Measurements from ENCODE around the gene MACROD2.

MACROD2 gene

GRCh38 chr20:15063081-15063480 lies 1067.8 kb downstream of the MACROD2 start:
- no peak overlapping the region for H3K4me3 ChIP-seq (ENCODE audit: low read depth, low read length)
- DNase-seq (ENCODE audit: low read depth) = no peak
- no peak for TF ChIP-seq CTCF (IDR thresholded peaks at IDR 0.05; ENCODE audit: insufficient read depth, low read depth, low read length, missing control alignments)

GRCh38 chr20:15064741-15065140 lies 1069.4 kb downstream of the MACROD2 start:
- no peak for DNase-seq (ENCODE audit: low read depth)
- no peak for TF ChIP-seq CTCF (IDR thresholded peaks at IDR 0.05; ENCODE audit: insufficient read depth, low read depth, low read length, missing control alignments)

DNA sequence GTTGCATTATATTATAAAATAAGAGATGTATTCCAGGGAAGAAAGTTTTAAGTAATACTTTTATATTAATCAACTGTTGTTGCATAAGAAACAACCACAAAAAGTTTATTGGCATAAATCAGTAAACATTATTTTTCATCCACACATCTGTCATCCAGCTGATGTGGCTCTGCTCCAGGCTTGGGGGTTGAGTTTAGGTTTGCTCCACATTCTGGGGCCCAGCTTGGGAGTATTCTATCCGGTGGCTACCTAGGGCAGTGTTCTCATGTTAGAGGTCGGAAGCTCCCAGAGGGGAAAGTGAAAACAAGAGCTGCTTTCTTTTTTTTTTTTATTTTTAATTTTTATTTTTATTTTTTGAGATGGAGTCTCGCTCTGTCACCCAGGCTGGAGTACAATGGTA lies 1070.5 kb downstream of the MACROD2 start:
- H3K4me3 ChIP-seq (ENCODE audit: low read depth, low read length) = no peak overlapping the region
- no peak for TF ChIP-seq CTCF (IDR thresholded peaks at IDR 0.05; ENCODE audit: insufficient read depth, low read depth, low read length, missing control alignments)
- no peak for DNase-seq (ENCODE audit: low read depth)

More at GRCh38 chr20:15064741-15065140, 1069.4 kb downstream of the MACROD2 start:
- no peak overlapping the region for H3K4me3 ChIP-seq (ENCODE audit: low read depth, low read length)

DNA sequence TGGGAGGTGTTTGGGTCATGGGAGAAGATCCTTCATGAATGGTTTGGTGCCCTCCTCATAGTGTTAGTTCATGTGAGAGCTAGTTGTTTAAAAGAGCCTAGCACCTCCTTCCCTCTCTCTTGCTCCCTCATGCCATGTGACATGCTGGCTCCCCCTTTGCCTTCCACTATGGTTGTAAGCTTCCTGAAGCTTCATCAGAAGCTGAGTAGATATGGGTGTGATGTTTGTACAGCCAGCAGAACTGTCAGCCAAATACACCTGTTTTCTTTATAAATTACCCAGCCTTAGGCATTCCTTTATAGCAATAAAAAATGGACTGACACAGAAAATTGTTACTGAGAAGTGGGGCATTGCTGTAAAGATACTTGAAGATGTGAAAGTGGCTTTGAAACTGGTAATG lies 1073.2 kb downstream of the MACROD2 start:
- no peak overlapping the region for H3K4me3 ChIP-seq (ENCODE audit: low read depth, low read length)
- TF ChIP-seq CTCF (IDR thresholded peaks at IDR 0.05; ENCODE audit: insufficient read depth, low read depth, low read length, missing control alignments) = no peak
- no peak for DNase-seq (ENCODE audit: low read depth)

GRCh38 chr20:15069355-15069754 lies 1074.0 kb downstream of the MACROD2 start:
- no peak for TF ChIP-seq CTCF (IDR thresholded peaks at IDR 0.05; ENCODE audit: insufficient read depth, low read depth, low read length, missing control alignments)
- no peak overlapping the region for H3K4me3 ChIP-seq (ENCODE audit: low read depth, low read length)
- no peak for DNase-seq (ENCODE audit: low read depth)

DNA sequence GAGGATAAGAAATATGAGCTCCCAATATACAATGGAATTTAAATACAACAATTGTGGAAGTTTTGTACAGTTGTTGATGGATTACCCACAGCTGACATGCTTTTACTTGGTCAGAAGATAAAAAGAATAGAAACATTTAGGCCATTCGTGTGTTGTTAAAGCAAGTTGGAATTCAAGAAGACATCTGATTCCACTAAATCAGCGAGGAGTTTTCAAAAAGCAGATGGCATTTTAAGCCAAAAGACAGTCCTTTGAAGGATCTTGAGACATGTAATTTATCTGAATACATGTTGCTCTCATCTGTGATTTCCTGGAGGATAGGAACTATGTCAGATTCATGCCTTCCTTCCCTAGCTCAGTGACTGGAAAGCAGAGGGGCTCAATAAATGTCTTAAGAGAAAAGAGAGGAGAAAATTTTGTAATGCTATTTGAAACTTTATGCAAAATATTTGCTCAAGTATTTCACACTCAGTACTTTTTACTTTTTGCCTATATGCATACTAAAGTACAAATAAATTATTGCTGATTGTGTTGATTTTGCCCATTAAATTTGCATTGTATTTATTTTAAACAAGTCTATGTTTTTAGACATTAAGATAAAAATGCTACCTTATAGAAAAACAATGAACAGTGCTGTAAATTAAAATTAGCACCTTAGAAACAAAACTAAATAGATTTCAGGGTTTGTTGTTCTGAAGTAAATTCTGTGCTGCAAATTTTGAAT lies 1075.9 kb downstream of the MACROD2 start:
- no peak overlapping the region for H3K4me3 ChIP-seq (ENCODE audit: low read depth, low read length)
- TF ChIP-seq CTCF (IDR thresholded peaks at IDR 0.05; ENCODE audit: insufficient read depth, low read depth, low read length, missing control alignments) = no peak
- DNase-seq (ENCODE audit: low read depth) = no peak

GRCh38 chr20:15072316-15072715 lies 1077.0 kb downstream of the MACROD2 start:
- DNase-seq (ENCODE audit: low read depth) = no peak
- H3K4me3 ChIP-seq (ENCODE audit: low read depth, low read length) = no peak overlapping the region
- TF ChIP-seq CTCF (IDR thresholded peaks at IDR 0.05; ENCODE audit: insufficient read depth, low read depth, low read length, missing control alignments) = no peak
